C4-2B (cell line): ENCODE data around the gene UQCR10.

Experiments
- H3K27ac ChIP-seq: fragments of 450-650 bp; 2 replicates; pipeline ENCODE4 v1.5.1; 2017
- CTCF ChIP-seq: fragments of 450-650 bp; conservative IDR thresholded peaks from 2 replicates; pipeline ENCODE4 v1.5.1; 2017; ENCODE audit warnings: mild to moderate bottlenecking
- ZFX ChIP-seq: fragments of 450-650 bp; IDR thresholded peaks from 2 replicates; pipeline ENCODE4 v1.6.1; 2017

The UQCR10 gene

GRCh38 chr22:29813563-29813962, 46.4 kb downstream of the UQCR10 start:
- TF ChIP-seq ZFX (no peak), CTCF (no peak; the same call in 1 of the 2 replicates)
- H3K27ac ChIP-seq, result peak overlapping the region; percentile 17; the same call in 1 of the 2 replicates

- H3K27ac ChIP-seq, result peak overlapping the region; percentile 17
- TF ChIP-seq ZFX (no peak), CTCF (no peak)
Measured at GRCh38 chr22:29814003-29814402, 46.8 kb downstream of the UQCR10 start.

DNA sequence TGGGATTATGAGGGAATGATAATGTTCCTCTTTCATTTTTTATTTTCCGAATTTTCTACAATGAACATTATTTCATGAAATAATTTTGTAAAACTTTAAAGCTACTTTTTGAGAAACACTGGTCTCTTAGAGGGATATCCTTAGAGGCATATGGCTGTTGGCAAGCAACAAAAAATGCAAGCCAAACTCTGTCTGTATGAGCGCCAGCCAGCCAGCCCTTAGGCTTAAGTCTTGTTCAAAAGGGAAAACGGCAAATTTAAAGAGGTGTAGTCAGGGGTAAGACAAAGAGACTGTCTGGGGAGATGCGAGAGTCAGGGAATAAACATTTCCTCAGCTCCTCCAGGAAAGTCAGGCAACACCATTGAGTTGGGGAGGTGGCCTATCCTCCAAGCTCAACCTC, 48.4 kb downstream of the UQCR10 start:
- no peak overlapping the region for H3K27ac ChIP-seq

DNA sequence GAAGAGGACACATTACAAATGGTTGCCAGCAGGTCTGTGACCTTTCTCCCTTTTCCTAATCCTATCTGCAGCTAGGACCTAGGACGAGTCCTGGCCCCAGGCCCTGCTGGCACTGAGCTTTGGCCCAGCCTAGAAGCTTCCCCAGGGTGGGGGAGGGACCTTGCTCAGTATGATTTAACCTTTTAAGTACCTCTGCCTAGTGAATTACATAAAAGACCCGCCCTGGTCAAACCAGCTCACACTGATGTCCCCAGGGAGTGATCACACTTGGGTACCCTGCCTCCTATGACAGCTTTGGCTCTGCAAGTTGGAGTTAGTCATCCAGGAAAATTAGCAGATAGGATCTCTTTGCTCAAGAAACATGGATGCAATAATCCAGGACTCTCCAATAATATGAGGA, 49.0 kb downstream of the UQCR10 start:
- H3K27ac ChIP-seq, result no peak overlapping the region
- TF ChIP-seq CTCF (no peak), ZFX (no peak)

More for the DNA sequence above, 48.4 kb downstream of the UQCR10 start:
- TF ChIP-seq CTCF, result no peak
- TF ChIP-seq ZFX, result no peak

DNA sequence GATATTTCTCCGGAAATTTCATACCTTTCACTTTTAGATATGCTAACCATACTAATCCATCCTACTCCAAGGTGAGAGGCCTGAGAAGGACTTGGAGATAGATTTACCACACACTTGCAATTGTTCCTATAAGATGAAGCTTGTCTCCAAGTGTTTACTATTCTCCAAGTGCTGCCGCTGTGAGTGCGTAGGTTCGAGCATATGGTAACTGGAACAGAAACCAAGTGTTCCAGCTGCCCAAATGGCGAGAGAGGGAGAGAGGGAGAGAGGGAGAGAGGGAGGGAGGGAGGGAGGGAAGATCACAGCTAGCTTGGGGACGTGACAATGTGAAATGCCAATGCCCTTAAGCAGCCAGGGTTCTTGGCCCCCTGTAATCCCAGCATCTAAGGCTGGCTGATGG, 49.4 kb downstream of the UQCR10 start:
- no peak overlapping the region for H3K27ac ChIP-seq
- TF ChIP-seq CTCF (no peak), ZFX (no peak)

- H3K27ac ChIP-seq, result no peak overlapping the region
- TF ChIP-seq CTCF, result no peak
- no peak for TF ChIP-seq ZFX
Measured at GRCh38 chr22:29816980-29817379, 49.8 kb downstream of the UQCR10 start.

GRCh38 chr22:29817724-29818123, 50.6 kb downstream of the UQCR10 start:
- no peak for TF ChIP-seq CTCF
- no peak for TF ChIP-seq ZFX
- no peak overlapping the region for H3K27ac ChIP-seq
